ENCODE measurements around the gene SYCP1. TPM values are rescaled to one million over a fixed set of nuclear protein-coding genes. Genes with fewer than 3 reads are reported as not detected.

Gene SYCP1
- total and polyA plus RNA-seq, 2 of the 8 experiments (the other 6 are each of a cell fraction or from before 2014, with no cell fraction given): 0.11 to 0.26 TPM

DNA sequence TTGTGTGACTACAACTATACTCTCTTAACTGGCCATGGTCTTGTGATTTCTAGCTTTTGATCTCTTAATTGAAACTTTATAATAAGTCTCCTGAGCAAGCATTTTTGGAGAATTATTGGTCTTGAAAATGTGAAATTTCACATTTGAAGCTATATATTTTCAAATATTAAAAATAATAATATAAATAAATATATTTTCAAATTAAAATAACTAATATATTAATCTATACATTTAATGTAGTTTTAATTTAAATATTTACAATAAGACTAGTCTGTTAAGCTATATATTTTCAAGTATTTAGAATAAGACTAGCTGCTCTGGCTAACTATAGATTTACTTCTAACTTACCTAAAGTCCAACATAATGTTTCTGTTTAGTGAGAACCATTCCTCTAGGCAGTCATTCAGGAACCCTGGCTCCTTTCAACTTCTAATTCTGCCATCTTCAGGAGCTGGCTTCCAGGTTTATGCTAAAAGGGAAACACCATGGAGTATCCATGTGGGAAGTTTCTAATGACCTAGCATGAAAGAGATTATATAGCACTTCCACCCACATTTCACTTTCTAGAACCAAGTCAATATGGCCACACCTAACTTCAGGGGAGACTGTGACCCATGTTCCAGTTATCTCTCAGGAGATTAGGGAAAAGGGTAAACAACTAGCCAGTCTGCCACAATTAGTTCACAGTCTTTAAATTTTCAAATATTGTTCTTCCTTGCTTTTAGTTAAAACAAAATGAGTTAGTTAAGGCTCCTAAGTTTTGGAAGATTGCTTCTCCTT lies 143.0 kb downstream of the SYCP1 start (continued):
- TF ChIP-seq, protein P1, sequence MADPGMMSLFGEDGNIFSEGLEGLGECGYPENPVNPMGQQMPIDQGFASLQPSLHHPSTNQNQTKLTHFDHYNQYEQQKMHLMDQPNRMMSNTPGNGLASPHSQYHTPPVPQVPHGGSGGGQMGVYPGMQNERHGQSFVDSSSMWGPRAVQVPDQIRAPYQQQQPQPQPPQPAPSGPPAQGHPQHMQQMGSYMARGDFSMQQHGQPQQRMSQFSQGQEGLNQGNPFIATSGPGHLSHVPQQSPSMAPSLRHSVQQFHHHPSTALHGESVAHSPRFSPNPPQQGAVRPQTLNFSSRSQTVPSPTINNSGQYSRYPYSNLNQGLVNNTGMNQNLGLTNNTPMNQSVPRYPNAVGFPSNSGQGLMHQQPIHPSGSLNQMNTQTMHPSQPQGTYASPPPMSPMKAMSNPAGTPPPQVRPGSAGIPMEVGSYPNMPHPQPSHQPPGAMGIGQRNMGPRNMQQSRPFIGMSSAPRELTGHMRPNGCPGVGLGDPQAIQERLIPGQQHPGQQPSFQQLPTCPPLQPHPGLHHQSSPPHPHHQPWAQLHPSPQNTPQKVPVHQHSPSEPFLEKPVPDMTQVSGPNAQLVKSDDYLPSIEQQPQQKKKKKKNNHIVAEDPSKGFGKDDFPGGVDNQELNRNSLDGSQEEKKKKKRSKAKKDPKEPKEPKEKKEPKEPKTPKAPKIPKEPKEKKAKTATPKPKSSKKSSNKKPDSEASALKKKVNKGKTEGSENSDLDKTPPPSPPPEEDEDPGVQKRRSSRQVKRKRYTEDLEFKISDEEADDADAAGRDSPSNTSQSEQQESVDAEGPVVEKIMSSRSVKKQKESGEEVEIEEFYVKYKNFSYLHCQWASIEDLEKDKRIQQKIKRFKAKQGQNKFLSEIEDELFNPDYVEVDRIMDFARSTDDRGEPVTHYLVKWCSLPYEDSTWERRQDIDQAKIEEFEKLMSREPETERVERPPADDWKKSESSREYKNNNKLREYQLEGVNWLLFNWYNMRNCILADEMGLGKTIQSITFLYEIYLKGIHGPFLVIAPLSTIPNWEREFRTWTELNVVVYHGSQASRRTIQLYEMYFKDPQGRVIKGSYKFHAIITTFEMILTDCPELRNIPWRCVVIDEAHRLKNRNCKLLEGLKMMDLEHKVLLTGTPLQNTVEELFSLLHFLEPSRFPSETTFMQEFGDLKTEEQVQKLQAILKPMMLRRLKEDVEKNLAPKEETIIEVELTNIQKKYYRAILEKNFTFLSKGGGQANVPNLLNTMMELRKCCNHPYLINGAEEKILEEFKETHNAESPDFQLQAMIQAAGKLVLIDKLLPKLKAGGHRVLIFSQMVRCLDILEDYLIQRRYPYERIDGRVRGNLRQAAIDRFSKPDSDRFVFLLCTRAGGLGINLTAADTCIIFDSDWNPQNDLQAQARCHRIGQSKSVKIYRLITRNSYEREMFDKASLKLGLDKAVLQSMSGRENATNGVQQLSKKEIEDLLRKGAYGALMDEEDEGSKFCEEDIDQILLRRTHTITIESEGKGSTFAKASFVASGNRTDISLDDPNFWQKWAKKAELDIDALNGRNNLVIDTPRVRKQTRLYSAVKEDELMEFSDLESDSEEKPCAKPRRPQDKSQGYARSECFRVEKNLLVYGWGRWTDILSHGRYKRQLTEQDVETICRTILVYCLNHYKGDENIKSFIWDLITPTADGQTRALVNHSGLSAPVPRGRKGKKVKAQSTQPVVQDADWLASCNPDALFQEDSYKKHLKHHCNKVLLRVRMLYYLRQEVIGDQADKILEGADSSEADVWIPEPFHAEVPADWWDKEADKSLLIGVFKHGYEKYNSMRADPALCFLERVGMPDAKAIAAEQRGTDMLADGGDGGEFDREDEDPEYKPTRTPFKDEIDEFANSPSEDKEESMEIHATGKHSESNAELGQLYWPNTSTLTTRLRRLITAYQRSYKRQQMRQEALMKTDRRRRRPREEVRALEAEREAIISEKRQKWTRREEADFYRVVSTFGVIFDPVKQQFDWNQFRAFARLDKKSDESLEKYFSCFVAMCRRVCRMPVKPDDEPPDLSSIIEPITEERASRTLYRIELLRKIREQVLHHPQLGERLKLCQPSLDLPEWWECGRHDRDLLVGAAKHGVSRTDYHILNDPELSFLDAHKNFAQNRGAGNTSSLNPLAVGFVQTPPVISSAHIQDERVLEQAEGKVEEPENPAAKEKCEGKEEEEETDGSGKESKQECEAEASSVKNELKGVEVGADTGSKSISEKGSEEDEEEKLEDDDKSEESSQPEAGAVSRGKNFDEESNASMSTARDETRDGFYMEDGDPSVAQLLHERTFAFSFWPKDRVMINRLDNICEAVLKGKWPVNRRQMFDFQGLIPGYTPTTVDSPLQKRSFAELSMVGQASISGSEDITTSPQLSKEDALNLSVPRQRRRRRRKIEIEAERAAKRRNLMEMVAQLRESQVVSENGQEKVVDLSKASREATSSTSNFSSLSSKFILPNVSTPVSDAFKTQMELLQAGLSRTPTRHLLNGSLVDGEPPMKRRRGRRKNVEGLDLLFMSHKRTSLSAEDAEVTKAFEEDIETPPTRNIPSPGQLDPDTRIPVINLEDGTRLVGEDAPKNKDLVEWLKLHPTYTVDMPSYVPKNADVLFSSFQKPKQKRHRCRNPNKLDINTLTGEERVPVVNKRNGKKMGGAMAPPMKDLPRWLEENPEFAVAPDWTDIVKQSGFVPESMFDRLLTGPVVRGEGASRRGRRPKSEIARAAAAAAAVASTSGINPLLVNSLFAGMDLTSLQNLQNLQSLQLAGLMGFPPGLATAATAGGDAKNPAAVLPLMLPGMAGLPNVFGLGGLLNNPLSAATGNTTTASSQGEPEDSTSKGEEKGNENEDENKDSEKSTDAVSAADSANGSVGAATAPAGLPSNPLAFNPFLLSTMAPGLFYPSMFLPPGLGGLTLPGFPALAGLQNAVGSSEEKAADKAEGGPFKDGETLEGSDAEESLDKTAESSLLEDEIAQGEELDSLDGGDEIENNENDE (IDR thresholded peaks at IDR 0.05; ENCODE audit: insufficient replicate concordance, low read length): no peak
- no peak for TF ChIP-seq RXRA (IDR thresholded peaks at IDR 0.05; ENCODE audit: insufficient read depth, low read depth, low read length)
- no peak for TF ChIP-seq RNF2 (IDR thresholded peaks at IDR 0.05; ENCODE audit: borderline replicate concordance, low read depth, low read length, missing control alignments, poor library complexity, severe bottlenecking)
- TF ChIP-seq EZH2 (IDR thresholded peaks at IDR 0.05; ENCODE audit: low read depth, low read length, severe bottlenecking): no peak
- no peak for TF ChIP-seq MAFK (IDR thresholded peaks at IDR 0.05; ENCODE audit: low read depth, low read length)
- TF ChIP-seq TAF1 (IDR thresholded peaks at IDR 0.05; ENCODE audit: low read depth, low read length): no peak
- TF ChIP-seq FOSL1 (IDR thresholded peaks at IDR 0.05; ENCODE audit: insufficient read depth, low read depth, low read length): no peak
- no peak for TF ChIP-seq YY1 (IDR thresholded peaks at IDR 0.05; ENCODE audit: low read depth, low read length)
- TF ChIP-seq SIX5 (IDR thresholded peaks at IDR 0.05; ENCODE audit: low read depth, low read length): no peak
- no peak for TF ChIP-seq SP4 (IDR thresholded peaks at IDR 0.05; ENCODE audit: low read length)
